ENCODE measurements around the gene KCNK7. TPM values are rescaled to one million over a fixed set of nuclear protein-coding genes. Genes with fewer than 3 reads are reported as not detected.

KCNK7 gene
- total RNA-seq, 4 donors from 2014 or later = 1.1 to 1.7 (median 1.5) TPM; not detected in 1

- TF ChIP-seq CTCF (IDR thresholded peaks at IDR 0.05) = no peak
- DNase-seq (ENCODE audit: low spot score) = peak; percentile 99
- ATAC-seq (ENCODE audit: low FRiP score) = peak; percentile 87
Measured at GRCh38 chr11:65615229-65615949, 19.8 kb upstream of the KCNK7 start, which contains the start of gene PCNX3. Gene PCNX3 (plus strand): TSS chr11:65615776. CDS start chr11:65616312, 536 bp downstream.

GRCh38 chr11:65613091-65613928 is 17.7 kb upstream of the KCNK7 start:
- DNase-seq (ENCODE audit: low spot score) (no peak), ATAC-seq (ENCODE audit: low FRiP score) (no peak)
- TF ChIP-seq CTCF (IDR thresholded peaks at IDR 0.05) = no peak

- DNase-seq (ENCODE audit: low spot score) (no peak), ATAC-seq (ENCODE audit: low FRiP score) (no peak)
- TF ChIP-seq CTCF (IDR thresholded peaks at IDR 0.05) = no peak
Measured at GRCh38 chr11:65612691-65613090, 17.1 kb upstream of the KCNK7 start.

GRCh38 chr11:65611758-65612603 is 16.4 kb upstream of the KCNK7 start:
- no peak for TF ChIP-seq CTCF (IDR thresholded peaks at IDR 0.05)
- ATAC-seq (ENCODE audit: low FRiP score) (no peak), DNase-seq (ENCODE audit: low spot score) (no peak)

- TF ChIP-seq CTCF (IDR thresholded peaks at IDR 0.05) = no peak
- no peak for DNase-seq (ENCODE audit: low spot score)
- no peak for ATAC-seq (ENCODE audit: low FRiP score)
Measured at GRCh38 chr11:65611028-65611757, 15.6 kb upstream of the KCNK7 start.

- ATAC-seq (ENCODE audit: low FRiP score) (no peak), DNase-seq (ENCODE audit: low spot score) (no peak)
- TF ChIP-seq CTCF (IDR thresholded peaks at IDR 0.05) = no peak
Measured at GRCh38 chr11:65610404-65610803, 14.8 kb upstream of the KCNK7 start.
